AG04450 (cell line): ENCODE measurements around the gene PCSK6. TPM values are rescaled to one million over a fixed set of nuclear protein-coding genes. Genes with fewer than 3 reads are reported as not detected.
"Not testable (repeated sequence)": the region's sequence is repeated elsewhere in the genome, so short reads cannot be mapped to it uniquely, and the experiment has no call there.

Experiments used
- CTCF ChIA-PET: fragments of 300-600, 350-600 bp; formaldehyde crosslinking; extraction: SDS; loops from one replicate; lab custom pipeline; 2022; ENCODE audit warnings: antibody characterized with exemption, inconsistent platforms; lab: Charles Lee
- POLR2A ChIA-PET: fragments of 350-600 bp; formaldehyde crosslinking; extraction: SDS; loops from one replicate; lab custom pipeline; 2021; ENCODE audit warnings: antibody characterized with exemption, inconsistent platforms; lab: Yijun Ruan, JAX
- DNase-seq: peaks from one replicate; pipeline ENCODE4 v3.0.0-alpha.2; 2011; ENCODE audit warnings: low read depth, low spot score
- H3K27ac ChIP-seq: one replicate; pipeline ENCODE4 v1.5.1; 2012; ENCODE audit warnings: low read depth, low read length, control low read depth
- H3K27me3 ChIP-seq: one replicate; pipeline ENCODE4 v1.6.0; 2012; ENCODE audit warnings: low read length; ENCODE audit not compliant: control insufficient read depth, insufficient read depth
- H3K4me3 ChIP-seq: 2 replicates; pipeline ENCODE4 v1.5.1; 2011; ENCODE audit warnings: mild to moderate bottlenecking, low read depth, low read length, control low read depth
- H3K9me3 ChIP-seq: 2 replicates; pipeline ENCODE4 v1.5.1; 2012; ENCODE audit warnings: low read length; ENCODE audit not compliant: control insufficient read depth, insufficient read depth
- CTCF ChIP-seq: IDR thresholded peaks from 2 replicates; pipeline ENCODE4 v1.5.1; 2011; ENCODE audit warnings: low read depth, low read length, control low read depth, inconsistent platforms
- polyA plus RNA-seq: library from polyadenylated mRNA; depleted of rRNA; stranded (reverse); fragments of >200 nt; gene quantifications from 2 replicates; pipeline ENCODE4 v1.2.3, GENCODE V29; 2011

The PCSK6 gene
- polyA plus RNA-seq, 1 experiment: 0.06 TPM

GRCh38 chr15:101466188-101466587 is 23.3 kb downstream of the PCSK6 start:
- DNase-seq: no peak
- H3K27me3 ChIP-seq: peaks cover 9% of the 10 kb centered on the region
- no peak overlapping the region for H3K27ac ChIP-seq
- POLR2A ChIA-PET: no interaction called here
- no peak overlapping the region for H3K4me3 ChIP-seq
- CTCF ChIA-PET: no interaction called here
- no peak for TF ChIP-seq CTCF
- H3K9me3 ChIP-seq: no peaks in the 10 kb centered on the region; the same call in 1 of the 2 replicates

DNA sequence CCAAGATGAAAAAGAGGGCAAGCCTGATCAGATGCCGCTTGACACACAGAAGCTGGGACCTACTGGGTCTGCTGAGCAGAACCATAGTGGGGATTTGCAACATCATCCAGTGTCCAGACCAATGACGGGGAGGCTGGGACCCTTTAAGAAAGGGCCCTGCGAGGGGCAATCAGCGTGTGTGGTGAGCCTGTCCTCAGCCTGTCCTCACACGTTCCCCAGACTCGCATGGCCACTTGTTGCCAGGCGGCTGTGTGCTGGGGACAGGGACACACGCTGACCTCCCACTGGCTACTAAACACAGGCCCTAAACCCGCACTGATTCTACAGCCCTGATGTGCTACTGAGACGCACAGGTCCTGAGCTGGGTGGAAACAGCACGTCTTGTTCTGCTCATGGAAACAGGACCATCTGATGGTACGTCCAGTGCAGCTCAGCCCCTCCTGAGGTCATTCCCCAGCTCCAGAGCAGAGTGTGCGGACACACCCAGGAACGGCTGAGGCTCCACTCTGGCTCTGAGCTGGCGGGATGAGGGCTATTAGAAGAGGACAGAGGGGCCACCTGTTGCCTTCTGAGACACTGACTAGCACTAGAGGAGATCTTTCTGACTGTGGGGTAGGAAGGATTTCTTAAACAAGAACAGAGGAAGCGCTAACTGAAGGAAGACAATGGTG is 24.4 kb downstream of the PCSK6 start:
- Histone ChIP-seq H3K9me3 (no peaks in the 10 kb centered on the region; the same call in 1 of the 2 replicates), H3K27me3 (peaks cover 5% of the 10 kb centered on the region), H3K27ac (no peak overlapping the region), H3K4me3 (no peak overlapping the region)
- ChIA-PET CTCF (no interaction called here), POLR2A (no interaction called here)
- TF ChIP-seq CTCF: no peak
- no peak for DNase-seq

GRCh38 chr15:101464256-101464998 is 25.1 kb downstream of the PCSK6 start:
- DNase-seq: no peak
- ChIA-PET CTCF (no interaction called here), POLR2A (no interaction called here)
- peaks cover 5% of the 10 kb centered on the region for H3K27me3 ChIP-seq
- H3K4me3 ChIP-seq: no peak overlapping the region
- H3K9me3 ChIP-seq: no peaks in the 10 kb centered on the region; the same call in 1 of the 2 replicates
- no peak overlapping the region for H3K27ac ChIP-seq
- TF ChIP-seq CTCF: no peak

GRCh38 chr15:101463696-101464095 is 25.8 kb downstream of the PCSK6 start:
- H3K9me3 ChIP-seq, H3K4me3 ChIP-seq, DNase-seq, H3K27ac ChIP-seq, POLR2A ChIA-PET, H3K27me3 ChIP-seq, CTCF ChIA-PET: not testable (repeated sequence)

GRCh38 chr15:101463270-101463669 is 26.2 kb downstream of the PCSK6 start:
- ChIA-PET CTCF (no interaction called here), POLR2A (no interaction called here)
- Histone ChIP-seq H3K4me3 (no peak overlapping the region), H3K27me3 (no peaks in the 10 kb centered on the region), H3K9me3 (no peaks in the 10 kb centered on the region; the same call in 1 of the 2 replicates), H3K27ac (no peak overlapping the region)
- no peak for TF ChIP-seq CTCF
- DNase-seq: no peak
